Amniotic epithelial cell (primary cell): ENCODE measurements around the gene TP53BP2.
"Not testable (repeated sequence)": the region's sequence is repeated elsewhere in the genome, so short reads cannot be mapped to it uniquely, and the experiment has no call there.

Experiments used
- DNase-seq: peaks from one replicate; pipeline ENCODE4 v3.0.0-alpha.2; 2010; ENCODE audit warnings: low read depth

TP53BP2 gene, protein sequence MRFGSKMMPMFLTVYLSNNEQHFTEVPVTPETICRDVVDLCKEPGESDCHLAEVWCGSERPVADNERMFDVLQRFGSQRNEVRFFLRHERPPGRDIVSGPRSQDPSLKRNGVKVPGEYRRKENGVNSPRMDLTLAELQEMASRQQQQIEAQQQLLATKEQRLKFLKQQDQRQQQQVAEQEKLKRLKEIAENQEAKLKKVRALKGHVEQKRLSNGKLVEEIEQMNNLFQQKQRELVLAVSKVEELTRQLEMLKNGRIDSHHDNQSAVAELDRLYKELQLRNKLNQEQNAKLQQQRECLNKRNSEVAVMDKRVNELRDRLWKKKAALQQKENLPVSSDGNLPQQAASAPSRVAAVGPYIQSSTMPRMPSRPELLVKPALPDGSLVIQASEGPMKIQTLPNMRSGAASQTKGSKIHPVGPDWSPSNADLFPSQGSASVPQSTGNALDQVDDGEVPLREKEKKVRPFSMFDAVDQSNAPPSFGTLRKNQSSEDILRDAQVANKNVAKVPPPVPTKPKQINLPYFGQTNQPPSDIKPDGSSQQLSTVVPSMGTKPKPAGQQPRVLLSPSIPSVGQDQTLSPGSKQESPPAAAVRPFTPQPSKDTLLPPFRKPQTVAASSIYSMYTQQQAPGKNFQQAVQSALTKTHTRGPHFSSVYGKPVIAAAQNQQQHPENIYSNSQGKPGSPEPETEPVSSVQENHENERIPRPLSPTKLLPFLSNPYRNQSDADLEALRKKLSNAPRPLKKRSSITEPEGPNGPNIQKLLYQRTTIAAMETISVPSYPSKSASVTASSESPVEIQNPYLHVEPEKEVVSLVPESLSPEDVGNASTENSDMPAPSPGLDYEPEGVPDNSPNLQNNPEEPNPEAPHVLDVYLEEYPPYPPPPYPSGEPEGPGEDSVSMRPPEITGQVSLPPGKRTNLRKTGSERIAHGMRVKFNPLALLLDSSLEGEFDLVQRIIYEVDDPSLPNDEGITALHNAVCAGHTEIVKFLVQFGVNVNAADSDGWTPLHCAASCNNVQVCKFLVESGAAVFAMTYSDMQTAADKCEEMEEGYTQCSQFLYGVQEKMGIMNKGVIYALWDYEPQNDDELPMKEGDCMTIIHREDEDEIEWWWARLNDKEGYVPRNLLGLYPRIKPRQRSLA

DNA sequence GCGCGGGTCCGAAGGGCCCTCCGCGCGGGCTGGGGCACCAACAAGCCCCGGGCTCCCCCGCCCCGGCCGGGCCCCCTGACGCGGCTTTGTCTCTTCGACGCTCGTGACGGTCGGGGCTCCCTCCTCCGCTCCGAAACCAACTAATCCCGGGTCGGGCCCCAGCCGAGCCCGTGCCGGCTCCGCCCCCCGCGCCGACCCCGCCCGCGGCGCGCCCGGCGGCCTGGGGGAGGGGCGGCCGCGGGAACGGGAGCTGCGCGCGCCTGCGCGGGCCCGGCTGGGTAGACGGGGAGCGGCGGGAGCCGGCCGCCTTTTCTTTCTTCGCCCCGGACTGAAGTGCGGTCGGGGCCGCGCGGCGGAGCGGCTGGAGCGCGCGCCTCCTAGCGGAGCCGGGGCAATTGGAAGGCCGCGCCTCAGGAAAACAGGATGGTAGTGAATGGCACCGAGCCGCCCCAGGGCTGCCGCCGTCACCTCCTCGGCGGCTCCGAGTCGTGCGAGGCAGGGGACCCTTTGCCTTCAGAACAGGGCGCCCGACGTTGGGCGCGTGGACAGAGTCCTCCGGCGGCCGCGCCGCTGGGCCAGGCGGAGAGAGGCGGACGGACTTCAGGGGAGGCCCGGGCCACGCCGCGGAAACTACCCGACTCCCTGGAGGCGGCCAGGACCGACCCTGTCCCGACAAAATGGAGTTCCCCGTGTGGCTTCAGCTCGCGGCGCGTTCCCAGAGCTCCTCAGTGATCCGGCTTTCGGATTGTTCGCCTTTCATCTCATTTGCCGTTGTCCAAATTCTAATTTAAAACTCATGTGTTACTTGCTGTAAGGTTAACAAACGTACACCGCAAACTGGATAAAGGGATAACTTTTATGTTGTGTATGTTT, at the start of gene TP53BP2:
TSS of gene TP53BP2 (minus strand) at position 138 of the 873 bp plus-strand sequence. CDS start 267 bp downstream, outside the sequence.
- peak; percentile 85 for DNase-seq

DNA sequence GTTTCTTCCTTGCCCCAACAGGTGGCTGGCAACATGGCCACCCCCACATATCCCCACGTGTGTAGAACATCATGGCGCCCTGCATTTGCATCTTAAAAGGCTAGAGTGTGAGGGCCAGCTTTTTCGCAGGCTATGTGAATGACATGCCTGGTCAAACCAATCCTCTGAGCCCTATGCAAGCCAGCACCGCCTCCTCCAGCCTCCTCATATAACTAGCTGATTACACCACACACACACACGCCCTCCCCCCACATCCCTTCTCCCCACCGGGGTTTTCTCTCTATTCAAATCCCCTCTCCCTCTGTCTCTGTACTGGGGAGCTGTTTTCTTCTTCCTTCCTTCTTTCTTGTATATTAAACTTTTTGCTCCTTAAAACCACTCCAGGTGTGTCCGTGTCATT, 44.7 kb upstream of the TP53BP2 start:
- not testable (repeated sequence) for DNase-seq

DNA sequence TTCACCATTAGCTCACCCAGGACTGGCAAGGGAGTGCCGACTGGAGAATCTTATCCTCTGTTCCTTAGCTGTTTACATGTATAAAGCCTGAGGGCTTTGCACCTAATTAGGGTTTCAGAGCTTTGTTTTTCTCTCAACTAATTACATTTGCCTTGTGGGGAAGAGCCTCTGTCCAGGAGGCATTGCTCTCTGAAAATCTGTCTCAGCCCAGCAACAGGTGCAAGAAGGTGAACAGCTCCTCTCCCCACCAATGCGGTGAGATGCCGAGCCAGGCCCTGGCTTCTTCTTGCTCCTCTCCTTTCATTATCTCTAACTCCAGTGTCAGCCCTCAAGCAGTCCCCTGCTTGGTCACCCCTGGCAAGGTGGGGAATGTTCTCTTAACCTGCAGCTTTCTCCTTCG, 43.6 kb upstream of the TP53BP2 start:
- DNase-seq, result not testable (repeated sequence)

DNA sequence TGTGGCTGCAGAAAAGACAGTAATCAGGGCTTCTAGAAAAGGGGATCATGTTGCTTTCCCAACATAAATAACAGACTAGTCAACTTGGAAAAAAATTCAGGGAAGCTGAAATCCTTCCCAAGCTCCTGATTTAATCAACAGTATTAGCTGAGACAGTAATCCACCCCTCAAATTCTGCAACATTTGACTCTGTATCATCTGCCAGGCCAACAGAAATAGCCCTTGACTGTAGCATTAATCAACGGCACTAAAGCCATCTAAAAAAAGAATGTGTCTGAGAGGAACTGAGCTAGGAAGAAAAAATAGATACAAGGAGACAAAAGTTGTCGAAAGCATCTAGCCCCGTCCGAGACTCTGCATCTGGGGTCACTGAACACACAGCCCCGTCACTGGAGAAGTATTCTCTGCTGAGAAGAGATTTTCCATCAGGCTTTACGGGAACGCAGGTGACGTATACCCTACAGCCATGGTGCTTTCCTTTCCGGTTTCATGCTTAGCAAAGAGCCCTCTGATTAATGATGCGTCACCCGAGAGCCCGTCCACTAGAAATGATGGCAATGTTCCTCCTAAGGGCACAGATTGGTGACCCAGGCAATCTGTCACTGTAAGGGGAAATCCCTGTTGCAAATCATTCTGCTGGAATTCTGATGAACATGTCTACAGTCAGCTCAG, 42.1 kb upstream of the TP53BP2 start:
- peak; percentile 97 for DNase-seq

DNA sequence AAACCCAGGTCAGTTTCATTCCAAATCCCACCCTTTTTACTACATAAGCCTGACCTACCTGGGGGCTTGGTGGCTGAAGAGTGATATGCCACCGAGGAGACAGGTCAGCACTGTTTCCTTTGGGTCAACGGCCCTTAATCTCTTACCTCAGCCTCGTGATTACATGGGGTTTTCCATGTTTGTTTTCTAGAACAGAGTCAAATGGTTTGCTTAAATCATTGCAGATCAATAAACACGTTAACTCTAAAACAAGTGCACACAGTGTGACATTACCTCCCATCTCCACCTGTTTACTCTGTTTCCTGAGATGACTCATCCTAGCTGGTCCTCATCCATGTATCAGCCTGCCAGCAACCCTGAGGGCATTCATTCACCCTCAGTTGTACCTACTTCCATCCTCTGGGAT, 40.8 kb upstream of the TP53BP2 start:
- no peak for DNase-seq

DNA sequence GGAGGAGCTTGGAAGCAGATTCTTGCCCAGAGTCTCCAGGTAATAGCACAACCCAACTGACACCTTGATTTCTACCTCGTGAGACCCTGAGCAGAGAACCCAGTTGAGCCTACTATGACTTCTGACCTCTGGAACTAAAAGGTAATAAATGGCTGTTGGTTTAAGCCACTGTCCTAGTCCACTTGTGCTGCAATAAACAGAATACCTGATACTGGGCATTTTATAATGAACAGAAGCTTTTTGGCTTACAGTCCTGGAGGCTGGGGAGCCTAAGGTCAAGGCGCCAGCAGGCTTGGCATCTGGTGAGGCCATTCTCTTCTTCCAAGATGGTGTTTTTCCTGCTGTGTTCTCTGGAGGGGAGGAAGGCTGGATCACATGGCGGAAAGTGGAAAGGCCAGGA, 39.9 kb upstream of the TP53BP2 start:
- DNase-seq, result no peak

DNA sequence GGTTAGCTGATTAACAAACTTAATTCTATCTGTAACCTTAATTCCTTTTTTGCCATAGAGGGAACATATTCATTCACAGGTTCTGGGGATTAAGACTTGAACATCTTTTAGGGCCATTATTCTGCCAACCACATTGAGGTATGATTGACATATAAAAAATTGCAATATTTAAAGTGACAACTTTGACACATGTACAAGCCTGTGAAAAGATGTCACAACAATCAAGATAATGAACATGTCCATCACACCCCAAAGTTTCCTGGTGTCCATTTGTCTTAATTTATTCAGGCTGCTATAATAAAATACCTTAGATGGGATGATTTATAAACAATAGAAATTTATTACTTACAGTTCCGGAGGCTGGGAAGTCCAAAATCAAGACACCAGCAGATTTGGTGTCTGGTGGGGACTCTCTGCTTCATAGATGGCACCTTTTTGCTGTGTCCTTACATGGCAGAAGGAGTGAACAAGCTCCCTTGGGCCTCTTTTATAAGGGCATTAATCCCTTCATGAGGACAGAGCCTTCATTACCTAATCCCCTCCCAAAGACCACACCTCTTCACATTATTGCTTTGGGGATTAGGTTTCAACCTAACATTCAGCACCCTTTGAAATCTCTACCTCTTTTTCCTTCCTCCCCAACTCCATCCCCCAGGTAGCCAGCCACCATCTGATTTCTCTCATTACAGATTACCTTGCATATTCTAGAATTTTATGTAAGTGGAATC, 33.0 kb upstream of the TP53BP2 start:
- DNase-seq, result no peak

DNA sequence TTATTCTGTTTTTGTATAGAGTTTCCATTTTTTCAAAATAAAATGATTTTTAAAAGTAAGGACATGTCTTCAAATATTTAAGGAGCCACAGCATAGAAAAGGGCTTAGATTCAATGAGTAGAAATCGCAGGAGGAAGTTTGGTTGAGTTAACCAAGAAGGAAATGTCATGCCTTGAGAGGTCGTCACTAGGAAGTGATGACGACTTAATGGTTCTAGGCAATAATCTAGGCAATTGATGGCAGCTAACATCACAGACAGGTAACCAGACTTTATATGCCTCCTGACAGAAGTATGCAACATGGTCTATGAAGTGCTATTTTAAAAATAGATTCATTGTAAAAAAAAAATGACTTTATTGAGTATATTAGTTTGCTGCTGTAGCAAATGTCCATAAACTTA, 32.1 kb upstream of the TP53BP2 start:
- DNase-seq, result no peak

DNA sequence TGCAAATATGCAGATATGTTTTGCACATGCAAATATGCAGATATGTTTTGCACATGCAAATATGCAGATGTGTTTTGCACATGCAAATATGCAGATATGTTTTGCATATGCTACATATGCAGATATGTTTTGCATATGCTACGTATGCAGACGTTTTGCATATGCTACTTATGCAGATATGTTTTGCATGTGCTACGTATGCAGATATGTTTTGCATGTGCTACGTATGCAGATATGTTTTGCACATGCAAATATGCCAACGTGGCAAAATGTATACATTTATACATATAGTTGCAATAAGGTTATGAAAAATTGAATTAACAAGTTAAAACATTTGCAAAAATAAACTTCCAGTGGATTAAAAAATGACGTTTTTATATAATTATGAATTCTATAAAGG, 30.8 kb upstream of the TP53BP2 start:
- DNase-seq, result no peak

DNA sequence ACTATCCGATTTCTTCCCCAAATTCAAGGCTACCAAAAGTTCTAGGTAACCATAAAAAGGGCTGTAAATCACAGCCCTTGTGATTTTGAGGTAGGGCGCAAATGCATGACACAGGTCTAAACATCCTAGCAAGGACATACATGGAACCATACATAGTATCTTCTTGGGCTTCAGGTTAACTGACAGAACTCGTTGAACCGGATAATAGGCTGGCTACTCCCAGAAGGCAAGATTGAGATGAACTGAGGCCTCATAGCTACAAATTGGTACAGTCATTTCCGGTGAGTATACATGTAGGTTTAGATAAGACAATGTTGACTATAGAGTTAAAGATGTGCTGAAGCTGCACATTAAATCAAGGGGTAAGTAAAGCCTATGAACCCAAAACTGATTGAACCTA, 27.3 kb upstream of the TP53BP2 start:
- DNase-seq, result peak; percentile 4

DNA sequence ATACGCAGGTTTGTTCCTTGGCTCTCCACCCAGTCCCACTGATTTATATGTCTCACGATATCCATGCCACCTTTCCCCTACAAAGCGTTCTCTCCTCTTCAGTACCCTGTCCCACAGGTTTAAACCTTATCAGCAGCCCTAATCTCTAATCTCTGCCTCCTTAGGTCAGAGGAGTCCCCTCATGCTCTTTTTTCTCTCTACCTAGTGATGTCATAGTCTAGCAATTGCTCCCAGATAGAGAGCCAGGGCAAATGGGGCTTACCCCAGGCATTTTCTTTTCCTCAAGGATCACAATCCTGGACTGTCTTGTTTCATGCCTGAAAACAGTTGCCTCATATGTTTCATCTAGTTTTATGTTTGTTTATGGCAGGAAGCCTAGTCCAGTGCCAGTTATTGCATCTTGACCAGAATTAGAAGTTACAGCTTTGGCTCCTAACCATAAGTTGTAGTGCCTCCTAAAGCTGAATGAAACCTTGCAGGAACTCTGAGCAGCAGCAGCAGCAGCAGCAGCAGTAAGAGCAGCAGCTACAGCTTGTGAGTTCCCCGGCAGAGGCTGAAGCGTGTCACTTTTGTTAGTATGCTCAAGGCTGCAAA, 26.7 kb upstream of the TP53BP2 start:
- peak; percentile 39 for DNase-seq

DNA sequence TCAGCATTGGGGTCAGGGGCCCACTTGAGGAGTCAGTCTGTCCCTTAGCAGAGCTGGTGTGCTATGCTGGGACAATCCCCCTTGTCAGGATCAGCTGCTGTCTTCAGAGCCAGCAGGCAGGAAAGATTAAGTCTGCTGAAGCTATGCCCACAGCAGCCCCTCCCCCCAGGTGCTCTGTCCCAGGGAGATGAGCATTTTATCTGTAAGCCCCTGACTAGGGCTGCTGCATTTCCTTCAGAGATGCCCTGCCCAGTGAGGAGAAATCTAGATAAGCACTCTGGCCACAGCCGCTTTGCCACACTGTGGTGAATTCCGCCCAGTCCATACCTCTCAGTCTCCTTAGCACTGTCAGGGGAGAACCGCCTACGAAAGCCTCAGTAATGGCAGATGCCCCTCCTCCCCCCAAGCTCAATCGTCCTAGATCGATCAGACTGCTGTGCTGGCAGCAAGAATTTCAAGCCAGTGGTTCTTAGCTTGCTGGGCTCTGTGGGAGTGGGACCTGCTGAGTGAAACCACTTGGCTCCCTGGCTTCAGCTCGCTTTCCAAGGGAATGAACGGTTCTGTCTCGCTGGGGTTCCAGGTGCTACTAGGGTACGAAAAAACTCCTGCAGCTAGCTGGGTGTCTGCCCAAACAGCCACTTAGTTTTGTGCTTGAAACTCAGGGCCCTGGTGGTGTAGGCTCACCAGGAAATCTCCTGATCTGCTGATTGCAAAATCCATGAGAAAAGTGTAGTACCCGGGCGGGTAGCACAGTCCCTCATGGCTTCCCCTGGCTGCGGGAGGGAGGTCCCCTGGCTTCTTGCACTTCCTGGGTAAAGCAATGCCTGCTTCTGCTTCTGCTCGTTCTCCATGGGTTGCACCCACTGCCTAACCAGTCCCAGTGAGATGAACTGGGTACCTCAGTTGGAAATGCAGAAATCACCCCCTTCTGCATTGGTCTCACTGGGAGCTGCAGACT, 25.1 kb upstream of the TP53BP2 start:
- peak; percentile 27 for DNase-seq

DNA sequence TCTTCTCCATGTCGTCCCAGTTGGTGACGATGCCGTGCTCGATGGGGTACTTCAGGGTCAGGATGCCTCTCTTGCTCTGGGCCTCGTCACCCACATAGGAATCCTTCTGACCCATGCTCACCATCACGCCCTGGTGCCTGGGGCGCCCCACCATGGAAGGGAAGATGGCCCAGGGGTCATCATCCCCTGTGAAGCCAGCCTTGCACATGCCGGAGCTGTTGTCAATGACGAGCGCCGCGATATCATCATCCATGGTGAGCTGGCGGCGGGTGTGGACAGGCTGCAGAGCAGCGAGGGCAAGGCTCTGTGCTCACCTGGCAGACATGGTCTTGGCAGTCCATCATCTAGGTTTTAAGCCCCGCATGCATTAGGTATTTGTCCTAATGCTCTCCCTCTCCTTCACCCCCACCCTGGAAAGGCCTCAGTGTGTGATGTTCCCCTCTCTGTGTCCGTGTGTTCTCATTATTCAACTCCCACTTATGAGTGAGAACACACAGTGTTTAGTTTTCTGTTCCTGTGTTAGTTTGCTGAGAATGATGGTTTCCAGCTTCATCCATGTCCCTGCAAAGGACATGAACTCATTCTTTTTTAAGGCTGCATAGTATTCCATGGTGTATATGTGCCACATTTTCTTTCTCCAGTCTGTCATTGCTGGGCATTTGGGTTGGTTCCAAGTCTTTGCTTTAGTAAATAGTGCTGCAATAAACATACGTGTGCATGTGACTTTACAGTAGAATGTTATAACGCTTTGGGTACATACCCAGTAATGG, 19.0 kb upstream of the TP53BP2 start:
- not testable (repeated sequence) for DNase-seq

DNA sequence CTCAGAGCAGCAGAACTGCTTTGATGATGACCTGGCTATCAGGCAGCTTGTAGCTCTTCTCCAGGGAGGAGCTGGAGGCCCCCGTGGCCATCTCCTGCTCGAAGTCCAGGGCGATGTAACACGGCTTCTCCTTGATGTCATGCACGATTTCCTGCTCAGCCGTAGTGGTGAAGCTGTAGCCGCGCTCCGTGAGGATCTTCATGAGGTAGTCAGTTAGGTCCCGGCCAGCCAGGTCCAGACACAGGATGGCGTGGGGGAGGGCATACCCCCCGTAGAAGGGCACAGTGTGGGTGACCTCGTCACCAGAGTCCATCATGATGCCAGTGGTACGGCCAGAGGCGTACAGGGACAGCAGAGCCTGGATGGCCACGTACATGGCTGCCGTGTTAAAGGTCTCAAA, 18.3 kb upstream of the TP53BP2 start:
- DNase-seq, result no peak

DNA sequence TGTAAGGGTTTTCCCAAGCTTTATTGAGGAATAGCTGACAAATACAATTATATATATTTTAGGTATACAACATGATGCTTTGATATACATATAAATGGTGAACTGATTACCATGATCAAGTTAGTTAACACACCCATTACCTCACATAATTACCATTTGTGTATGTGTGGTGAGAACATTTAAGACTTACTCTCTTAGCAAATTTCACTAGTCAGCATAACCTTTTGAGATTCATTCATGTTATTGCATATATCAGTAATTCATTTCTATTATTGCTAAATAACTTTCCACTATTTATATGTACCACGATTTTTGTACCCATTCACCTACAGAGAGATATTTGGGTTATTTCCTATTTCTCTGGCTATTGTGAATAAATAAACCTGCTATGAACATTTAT, 16.2 kb upstream of the TP53BP2 start:
- DNase-seq, result no peak

DNA sequence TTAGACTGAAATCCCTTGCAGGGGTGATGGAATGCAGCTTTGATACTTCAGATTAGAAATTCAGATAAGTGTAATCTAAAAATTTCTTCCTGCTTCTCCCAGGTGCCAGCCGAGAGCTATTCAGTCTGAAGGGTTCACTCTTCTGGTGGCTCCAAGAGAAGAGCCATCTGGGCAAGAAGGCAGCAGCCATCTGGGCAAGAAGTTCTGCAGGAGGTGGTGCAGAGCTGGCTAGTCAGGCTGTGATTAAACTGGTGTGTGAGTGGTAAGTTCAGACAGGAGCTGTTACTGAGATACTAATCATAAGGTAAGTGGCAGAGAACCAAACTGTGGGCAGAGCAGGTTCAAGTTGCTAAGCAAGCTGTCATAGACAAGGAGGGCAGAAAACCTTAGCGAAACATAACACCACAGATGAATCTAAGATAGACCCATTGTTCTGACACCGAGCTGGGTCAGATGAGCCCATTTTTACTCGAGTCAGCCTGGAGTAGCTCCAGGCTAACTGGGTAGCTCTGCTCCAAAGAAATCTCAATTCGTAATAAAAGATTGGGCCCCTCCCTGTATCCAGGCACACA, 14.4 kb upstream of the TP53BP2 start:
- no peak for DNase-seq

DNA sequence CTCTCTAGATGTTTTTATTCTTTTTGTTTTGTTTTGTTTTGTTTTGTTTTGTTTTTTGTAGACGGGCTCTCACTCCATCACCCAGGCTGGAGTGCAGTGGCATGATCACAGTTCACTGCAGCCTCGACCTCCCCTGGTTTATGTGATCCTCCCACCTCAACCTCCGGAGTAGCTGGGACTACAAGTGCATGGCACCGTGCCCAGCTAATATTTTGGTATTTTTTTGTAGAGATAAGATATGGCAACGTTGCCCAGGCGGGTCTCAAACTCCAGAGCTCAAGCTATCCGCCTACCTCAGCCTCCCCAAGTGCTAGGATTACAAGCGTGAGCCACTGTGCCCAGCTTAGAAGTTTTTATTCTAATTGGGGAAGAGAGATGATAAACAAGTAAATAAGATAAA, 13.3 kb upstream of the TP53BP2 start:
- DNase-seq, result no peak

DNA sequence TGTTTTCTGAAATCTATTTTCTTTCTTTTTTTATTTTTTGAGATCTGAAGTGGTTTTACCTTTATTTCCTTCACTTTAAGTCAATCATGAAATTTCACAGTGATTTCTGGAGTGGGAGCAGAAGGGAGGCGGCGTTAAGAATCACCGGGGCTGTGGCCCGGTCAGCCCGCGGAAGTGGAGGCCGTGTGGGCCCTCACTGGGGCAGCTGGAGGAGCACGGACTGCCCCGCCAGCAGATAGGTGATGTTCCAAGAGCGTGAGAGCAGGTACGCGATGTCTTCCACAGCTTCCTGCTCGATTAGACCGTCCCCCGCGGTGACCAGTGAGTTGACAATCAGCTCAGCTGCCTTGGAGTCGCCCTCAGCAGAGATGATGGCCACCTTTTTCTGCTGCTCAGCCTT, 10.6 kb upstream of the TP53BP2 start:
- no peak for DNase-seq
